Stimulated activated CD8-positive, alpha-beta memory T cell treated with anti-CD3 and anti-CD28 coated beads, Interleukin-7, amount 100 ng/mL, for 24 hours (primary cell): ENCODE data around the gene MBNL1.

ENCODE experiments used
- DNase-seq: peaks from one replicate; pipeline ENCODE4 v3.0.0-alpha.2; 2020; ENCODE audit warnings: low read depth

Gene MBNL1

DNA sequence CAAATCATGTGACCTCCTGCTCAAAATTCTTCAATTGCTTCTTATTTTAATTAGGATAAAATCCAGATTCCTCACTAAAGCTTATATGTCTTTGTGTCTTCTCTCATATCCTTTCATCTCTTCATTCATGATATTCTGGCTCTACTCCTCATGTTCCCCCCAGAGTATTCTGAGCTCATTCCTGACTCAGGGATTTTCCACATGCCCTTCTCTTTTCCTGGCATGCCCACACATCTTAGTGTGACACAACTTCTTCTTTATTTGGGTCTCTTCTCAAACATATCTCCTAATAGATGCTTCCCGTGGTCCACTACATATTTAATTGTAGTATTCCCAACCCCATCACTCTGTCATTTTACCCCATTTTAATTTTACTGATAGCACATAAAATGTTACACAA is 15.2 kb upstream of the MBNL1 start:
- no peak for DNase-seq

DNA sequence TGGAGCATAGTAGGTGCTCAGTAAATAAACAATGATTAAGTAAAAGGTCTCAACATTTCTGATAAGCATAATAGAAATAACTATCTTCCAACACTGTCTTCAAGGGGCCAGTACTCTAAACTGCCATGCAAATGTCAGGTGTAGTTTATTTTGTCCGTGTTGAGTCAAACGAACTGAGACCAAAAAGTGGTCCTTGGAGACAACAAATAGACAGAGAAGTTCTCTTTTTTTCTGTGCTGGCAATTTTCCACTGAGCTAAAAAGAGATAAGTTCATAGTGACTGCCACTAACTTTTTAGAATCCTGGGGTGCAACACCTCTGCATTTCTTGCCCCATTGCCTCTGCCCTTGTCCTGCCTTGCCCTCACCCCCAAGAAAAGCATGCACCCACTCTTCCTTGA is 14.7 kb upstream of the MBNL1 start:
- DNase-seq = no peak

DNA sequence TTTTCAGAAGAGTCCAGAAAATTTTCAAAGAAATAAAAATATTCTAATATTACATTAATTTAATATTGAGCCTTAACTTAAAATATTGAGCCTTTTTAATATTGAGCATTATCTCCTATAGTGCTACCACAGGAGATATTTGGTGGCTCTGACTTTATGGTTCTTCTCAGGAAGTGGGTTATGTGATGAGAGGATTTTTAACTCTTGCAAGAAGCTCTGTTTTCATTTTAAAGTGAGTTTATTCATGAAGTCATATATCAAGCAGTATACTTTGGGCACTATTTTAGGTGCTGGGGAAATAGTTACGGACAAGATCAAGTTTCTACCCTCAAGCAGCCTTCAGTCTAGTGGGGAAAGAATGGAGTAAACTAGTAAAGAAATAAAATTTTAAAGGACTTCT is 13.4 kb upstream of the MBNL1 start:
- DNase-seq = no peak

DNA sequence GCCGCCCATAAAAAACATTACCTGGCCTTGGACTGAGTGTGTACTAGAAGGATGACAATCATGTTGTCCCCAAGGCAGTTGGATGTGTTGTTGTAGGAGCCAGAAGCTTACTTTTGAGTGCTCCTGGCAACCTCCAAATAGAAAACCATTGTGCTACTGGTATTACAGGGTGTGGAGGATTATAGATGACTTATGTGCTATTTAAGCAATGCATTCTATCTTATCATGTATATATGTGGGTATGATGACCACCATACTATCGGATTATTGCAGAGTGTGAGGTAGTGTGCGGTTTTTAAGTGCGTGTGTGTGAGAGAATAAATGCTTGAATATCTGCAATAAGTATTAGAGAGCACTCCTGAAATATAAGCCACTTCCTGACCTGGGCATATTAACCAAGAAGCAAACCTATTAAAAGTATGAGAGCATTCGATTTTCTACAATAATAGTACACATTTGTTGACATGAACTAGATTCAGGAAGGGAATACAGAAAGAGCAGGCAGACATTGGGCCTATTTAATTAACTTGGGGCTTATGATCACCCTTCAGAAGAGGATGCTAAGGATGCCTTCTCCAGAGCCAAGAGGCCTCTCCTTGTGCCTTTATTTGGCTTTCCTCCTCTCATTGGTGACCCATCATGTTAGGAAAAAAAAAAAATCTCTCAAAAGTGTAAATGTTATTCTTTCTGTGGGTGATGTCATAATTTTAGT is 11.7 kb upstream of the MBNL1 start:
- DNase-seq = no peak

DNA sequence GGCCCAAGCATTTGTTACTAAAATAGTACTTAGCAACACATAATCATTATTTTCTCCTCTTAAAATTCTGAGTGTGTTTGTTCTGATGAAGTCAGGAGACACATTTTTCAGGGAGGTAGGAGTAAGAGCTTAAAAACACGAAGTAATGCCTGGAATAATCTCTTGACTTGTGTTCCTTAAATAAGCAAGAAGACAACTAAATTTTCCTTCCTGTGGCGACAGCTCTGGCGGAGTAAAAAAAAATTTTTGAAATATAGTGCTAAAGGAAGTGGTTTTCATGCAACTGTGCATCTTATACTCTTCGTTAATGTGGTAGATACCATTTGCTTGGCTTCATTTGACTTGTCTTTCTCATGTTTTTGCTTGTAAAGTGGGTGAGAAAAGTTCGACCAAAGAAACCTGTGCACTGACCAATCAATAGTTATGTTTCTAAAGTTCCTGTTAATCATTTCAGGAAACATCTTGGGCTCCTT is 11.1 kb upstream of the MBNL1 start:
- DNase-seq = no peak

DNA sequence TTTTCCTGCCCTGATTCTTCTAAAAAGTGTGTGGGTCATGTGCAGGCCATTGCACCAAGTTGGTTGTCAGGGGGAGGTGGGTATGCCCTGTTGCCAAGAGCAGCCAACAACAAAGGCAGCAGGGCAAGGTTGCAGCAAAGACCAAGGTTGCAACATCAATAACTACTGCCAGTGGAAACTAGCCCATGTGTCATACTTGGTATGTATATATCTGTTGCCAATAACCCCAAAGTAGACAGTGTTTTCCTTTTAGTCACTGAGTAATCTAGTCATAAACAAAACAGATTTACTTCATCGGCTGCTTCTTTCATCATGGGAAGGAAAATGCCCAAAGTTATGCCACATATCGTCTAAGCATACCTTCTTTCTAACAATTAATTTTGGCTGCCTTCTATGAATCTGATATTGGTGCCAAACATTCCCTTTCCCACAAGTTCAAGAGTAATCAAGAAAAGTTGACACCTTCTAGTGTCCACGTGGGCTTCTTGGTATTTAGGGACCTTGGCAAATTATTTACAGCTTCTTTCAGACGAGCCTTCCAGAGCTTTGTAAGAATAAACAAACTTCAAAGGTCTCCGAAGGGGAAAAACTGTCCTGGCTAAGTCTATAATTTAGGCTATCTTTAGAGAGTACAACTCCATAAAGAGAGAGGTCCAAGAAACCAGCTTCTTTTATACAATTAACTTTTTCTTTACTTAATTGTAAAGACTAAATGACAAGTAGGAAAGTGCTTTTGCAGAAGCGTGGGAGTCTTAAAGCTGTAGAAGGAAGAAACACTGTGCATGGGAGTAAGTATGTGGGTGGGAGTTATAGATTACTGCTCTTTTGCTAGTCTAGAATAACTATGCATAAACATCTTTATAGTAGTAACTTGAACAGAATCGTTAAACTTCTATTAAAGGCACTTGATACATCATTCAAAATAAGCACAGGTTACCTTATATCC is 10.0 kb upstream of the MBNL1 start:
- no peak for DNase-seq

DNA sequence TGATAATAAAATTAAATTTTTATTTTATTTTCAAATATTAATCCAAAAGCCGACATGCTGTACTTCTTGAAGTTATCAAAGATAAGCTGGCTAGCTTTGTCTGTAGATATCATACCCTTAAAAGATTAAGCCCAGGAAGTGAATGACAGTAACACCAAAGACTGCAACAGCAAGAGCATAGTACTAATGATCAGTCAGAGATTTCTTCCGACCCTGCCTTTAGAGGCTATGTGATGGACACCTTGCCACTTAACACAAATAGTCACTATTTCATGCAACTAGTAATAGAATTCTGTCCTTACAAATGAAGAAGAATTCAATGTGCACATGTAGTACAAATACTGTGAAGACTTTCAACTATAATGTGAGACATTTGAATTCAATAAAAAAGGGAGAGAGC is 9.3 kb upstream of the MBNL1 start:
- no peak for DNase-seq

DNA sequence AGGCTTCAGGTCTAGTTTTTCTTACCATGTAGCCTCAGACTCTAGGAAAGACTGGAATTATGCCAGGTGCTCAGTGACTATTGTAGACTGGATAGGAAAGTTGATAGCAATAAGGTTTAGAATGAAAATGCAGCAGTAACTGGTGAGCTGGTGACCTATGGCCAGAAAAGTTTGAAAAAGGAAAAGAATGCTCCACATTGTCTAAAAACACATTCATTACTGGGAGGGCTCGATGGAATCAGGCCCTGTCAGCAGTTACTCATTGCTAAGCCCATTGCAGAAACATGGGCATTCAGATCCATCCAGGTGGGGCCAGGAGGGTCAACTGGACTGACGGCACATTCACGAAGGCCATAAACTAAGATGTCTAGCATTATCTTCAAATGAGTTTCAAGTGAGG is 8.7 kb upstream of the MBNL1 start:
- no peak for DNase-seq

DNA sequence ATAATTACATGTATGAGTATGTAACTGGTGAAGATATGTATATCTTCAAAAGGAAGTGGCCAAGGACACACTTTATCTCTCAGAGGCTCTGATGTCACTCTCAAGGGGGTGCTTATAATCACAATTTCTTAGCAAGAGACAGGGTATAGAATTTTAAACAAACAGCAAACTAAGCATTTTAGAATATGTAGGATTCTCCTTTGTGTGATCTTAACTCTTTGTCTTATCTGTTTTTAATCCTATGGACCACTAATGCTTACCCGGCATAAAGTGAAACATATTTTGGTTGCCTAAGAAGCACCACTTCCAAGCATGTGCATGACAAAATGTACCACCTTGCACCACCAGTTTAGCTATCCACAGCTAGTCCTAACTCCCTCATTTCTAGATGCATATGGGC is 8.2 kb upstream of the MBNL1 start:
- DNase-seq = no peak

DNA sequence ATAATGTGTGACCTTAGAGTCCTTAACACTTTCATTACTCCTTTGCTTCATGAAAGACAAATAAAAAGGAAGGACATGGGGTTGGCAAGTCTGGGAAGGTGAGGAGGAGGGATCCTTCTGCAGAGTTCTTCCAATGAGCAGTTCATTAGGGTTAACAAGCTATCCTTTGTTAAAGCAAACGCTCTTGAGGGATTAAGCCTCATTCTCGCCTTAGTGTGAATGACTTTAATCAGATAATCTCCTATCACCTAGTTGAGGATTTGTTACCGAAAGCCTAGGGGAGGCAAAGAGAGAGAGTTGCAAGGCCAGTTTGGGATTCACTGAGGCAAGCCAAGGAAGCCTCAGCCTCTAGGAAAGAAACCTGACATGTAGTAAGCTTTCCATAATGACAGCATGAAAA is 7.4 kb upstream of the MBNL1 start:
- no peak for DNase-seq

DNA sequence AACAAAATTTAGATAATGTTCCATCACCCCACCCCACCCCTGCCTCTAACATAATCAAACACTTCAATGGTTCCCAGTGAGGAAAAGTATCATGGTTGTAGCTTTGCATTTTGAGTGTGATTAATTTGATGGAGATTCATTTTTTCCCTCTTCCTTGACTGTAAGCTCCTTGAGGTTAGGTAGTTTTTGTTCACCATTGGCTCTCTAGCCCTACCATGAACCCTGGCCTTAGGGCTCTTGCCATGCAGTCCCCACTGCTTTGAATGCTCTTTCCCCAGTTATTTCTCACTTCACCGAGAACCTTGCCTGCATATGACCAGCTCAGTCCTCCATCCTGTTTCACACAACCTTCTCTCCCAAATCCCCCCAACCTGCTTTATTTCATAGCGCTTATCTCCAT is 5.0 kb upstream of the MBNL1 start:
- DNase-seq = no peak

DNA sequence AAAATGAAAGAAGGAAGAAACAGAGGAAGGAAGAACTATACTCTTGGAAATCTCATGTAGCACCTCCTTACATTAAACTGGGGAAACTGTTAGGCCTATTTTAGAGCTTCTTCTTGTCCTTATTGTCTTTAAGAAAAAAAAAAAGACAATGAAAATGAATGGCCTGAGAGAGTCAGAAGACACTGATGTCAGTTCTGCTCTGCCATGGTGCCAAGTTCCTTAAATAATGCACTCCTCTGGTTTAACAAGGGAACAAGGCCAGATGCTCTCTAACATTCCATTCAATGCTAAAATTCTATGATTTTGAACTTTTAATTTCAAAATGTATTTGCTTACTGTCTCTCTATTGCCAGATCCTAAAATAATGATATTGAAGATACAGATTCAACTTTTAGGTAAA is 4.4 kb upstream of the MBNL1 start:
- DNase-seq = no peak

DNA sequence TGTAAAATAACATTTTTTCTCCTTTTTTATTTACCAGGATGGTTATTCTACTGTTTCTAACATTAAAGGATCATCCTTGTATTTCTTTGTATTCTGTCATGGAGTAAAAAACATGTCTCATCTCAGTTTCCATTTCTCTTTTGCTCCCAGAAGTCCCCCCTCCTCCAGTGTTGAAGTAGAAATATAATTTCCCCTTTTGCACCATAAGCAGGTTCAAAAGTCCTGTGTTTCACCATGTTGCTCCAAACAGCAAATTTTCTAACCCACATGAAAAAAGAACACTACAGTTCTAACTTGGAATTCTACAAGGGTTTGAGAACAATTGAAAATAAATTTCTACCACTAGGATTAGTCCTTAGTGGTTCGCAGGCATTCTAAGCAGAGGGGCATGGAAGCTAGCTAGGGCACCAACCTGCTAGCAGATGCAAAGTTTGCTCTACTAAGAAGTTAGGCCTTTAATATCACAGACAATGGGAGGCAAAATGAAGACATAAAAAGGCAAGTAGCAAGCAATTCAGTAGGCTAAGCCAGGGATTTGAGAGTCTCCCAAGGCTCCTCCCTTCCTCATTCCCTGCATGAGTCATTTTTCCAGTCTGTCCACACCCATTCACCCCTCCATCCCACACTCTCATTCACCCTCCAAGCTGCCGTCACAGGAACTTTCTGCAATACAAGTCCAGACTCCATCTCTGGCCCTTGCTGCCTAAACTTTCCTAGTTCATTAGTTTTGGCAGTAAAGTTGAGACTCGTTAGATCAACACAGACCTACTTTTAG is 2.3 kb upstream of the MBNL1 start:
- DNase-seq = no peak

DNA sequence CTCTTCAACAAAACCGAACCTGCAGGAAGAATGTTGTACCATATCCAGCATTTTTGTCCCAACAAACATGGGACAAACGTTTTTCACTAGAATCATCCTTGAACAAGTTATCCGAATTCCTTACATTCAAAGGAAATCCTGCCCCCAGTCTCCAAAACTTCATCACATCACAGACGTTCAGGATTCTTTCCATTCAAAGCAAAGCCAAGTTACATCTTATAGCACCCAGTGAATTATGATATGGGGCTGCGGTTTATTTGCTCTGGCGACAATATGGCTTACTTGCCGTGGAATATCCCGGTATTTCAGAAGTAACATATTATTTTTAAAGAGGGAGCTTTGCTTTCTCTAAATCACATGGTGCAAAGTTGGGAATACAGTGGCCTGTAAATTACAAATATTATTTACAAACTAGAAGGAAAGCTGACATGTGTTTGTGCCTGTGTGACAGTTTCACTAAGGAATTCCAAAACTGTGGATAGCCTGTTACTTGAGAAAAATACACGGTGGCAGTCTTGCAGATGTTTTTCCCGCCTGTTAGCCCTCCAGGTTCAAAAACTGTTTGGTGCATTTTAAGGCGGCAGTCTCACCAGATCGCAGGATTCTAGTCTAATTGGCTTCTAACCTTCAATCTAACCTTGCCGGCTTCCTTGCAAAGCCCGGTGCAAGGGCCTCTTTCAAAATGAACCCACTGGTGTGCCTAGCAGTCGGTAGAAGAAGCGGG is 736 bp upstream of the MBNL1 start:
- no peak for DNase-seq

DNA sequence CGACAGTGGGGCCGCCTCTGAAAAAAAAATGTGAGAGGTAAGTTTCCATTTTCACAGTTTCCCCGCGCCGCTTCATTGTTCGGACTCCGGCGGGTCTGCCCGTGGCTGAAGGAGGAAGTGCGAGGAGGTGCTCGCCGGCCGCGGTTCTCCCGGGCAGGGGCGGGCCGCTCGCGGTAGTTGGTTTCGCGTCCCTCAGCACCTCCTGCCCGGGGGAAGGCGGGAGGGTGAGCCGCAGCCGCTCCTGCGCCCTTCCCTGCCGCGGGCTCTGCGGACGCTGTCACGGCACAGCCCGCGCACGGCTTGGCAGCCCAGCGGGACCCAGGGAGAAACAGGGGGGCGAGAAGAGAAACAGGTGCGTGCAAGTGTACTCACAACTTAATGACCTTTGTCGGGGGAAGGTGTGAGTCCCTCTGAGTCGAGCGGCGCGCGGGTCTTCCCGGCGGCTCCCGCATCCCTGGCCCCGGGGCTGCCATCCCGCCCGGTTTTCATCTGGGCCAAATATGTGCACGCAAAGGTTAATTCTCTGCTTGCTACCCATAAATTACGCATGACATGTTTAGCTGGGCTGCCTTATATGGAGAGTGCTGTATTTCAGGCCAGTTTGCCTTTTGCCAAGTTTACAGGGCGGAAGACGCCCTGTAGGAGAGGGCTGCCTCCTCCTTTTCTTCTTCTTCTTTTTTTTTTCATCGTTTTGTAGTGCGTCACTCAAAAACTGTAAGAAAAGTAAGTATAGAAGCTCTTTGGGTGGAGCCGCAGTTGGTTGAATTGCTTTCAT is 514 bp downstream of the MBNL1 start:
- DNase-seq = no peak

DNA sequence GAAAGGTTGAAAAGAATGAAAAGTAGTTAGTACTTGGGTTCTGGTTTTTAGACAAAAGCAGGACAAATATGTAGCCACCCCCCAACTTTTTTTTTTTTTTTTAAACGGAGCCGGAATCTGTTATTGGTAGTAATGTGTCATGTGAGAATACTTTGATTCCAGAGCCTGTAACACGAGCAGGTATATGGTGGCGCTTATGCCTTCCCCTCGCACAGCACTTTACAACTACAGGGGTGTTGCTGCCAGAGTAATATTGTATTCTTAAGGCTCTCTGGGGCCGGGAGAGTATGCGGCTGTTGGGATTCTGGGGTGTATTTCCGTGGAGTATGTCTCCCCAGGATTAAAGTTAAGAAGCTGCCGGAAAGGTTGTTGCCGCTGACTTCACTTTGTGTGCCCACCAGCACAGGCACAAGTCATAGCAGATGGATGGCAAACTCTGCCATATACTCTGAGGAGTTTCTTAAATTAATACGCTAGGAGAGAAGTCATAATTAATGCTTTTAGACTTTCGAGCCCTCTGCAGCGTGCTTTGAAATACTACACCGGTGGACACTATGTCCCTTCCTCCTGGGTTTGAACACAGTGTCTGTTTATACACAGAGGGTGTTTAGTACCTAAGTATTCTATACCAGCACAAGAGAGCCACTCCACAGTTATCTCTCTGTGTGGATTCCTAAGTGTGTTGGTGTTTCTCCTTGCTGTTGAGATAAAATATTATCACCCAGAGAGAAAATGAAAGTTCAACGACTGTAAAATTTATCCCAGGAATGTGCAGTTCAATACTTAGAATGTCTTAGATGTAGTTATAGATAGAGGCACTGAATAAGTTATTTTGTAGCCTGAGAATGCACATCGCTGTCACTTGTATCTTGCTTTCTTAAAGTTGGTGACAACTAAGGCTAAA is 1.4 kb downstream of the MBNL1 start:
- no peak for DNase-seq

DNA sequence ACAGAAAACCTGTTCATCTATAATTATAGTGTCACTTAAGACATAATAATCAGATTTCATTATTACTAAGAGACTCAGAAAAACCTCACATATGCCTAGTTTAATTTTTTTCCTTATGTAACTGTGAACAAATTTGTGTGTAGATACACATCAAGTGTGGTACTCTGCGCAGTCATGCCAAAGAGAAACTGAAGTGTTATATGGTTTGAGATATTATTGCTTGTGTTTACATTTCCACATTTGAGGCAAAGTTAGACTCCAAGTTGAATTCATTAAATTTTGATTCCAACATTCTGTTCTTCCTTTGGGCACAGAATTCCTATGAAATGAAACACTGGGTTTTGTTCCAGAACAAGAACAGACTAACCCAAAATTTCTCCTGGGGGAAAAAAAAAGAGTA is 2.2 kb downstream of the MBNL1 start:
- DNase-seq = no peak

DNA sequence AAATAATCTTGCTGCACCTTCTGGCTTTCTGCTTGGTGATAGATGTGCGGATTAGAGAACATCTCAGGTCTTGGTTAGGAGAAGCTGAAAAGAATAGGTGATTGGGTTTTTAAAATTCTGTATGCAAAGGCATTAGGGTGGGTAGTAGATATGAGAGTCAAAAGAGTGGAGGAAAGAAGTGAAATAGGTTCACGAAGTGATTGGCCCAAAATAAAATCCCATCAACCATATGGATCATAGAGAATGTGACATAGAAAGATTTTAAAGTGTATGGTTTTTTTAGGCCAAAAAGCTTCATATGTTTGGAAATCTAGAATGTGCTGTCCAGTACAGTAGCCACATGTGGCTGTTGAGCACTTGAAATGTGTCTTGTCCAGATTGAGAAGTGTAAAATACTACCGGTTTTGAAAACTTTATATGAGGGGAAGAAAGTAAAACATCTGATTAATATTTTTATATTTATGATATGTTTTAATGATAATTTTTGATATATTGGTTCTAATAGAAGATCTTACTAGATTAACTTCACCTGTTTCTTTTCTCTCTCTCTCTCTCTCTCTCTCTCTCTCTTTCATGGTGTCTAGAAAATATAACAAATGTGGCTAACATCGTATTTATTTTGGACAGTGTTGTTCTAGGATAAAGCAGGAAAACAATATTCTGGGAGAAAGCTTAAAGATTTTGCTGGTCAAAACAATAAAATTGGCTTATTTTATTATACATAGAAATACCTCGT is 2.9 kb downstream of the MBNL1 start:
- no peak for DNase-seq

DNA sequence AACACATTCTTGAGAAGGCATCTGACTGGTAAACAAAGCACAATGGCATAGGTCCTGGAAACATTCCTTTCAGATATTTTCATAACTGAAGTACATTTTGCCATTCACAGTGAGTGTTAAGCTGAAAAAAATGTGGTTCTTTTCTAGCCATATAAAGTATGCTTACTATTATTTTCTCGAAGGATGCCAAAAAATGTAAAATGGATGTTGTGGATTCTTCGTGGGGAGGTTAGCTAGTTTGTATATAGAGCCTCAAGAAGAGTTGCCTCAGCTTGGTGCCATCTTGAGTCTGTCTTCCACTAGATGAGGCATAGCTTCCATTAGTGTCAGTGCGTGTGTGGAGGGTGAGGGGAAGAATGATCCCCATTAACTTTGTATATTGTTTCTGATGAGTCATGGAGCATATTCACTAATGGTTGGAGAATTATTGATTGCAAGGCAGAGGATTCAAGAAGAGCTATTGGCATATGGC is 4.1 kb downstream of the MBNL1 start:
- no peak for DNase-seq
